Thyroid gland (tissue), 4 donors: Measurements from ENCODE around the gene CADPS. TPM values are rescaled to one million over a fixed set of nuclear protein-coding genes. Genes with fewer than 3 reads are reported as not detected.

Source experiments
- DNase-seq, 2 donors: peaks; one replicate each; pipeline ENCODE4 v3.0.0-alpha.2; 2019
- H3K27ac ChIP-seq, 3 donors: fragments of 200-600 bp; sonication (generic); 1 replicate in 2 of 3; 2 replicates in 1 of 3; pipeline ENCODE4 v1.5.1; 2016 to 2019; ENCODE audit warnings: mild to moderate bottlenecking in 1 of 3, moderate library complexity in 1 of 3
- H3K27me3 ChIP-seq: fragments of 200-600 bp; sonication (generic); one replicate; pipeline ENCODE4 v1.5.1; 2019
- H3K36me3 ChIP-seq, 2 donors: fragments of 200-600 bp; sonication (generic); one replicate each; pipeline ENCODE4 v1.5.1; 2016 to 2019
- H3K4me1 ChIP-seq, 2 donors: fragments of 200-600 bp; sonication (generic); one replicate each; pipeline ENCODE4 v1.5.1; 2017 to 2019
- H3K4me3 ChIP-seq, 3 donors: fragments of 200-600 bp; sonication (generic); replicated peaks in 1 of 3; 1 replicate in 2 of 3; 2 replicates in 1 of 3; pipeline ENCODE4 v1.5.1; 2016; ENCODE audit warnings: mild to moderate bottlenecking in 1 of 3
- H3K9me3 ChIP-seq: fragments of 200-600 bp; sonication (generic); one replicate; pipeline ENCODE4 v1.5.1; 2017
- CTCF ChIP-seq, 6 experiments: fragments of 200-600 bp in 3 of 6; fragments of 450-650 bp in 3 of 6; sonication (generic) in 3 of 6; IDR thresholded peaks; one replicate each; pipeline ENCODE4 v1.5.1; 2016 to 2019; ENCODE audit warnings: antibody characterized with exemption in 6 of 6, mild to moderate bottlenecking in 2 of 6, inconsistent platforms in 1 of 6, moderate library complexity in 1 of 6
- POLR2A ChIP-seq, 2 donors: fragments of 450-650 bp; IDR thresholded peaks; one replicate each; pipeline ENCODE4 v1.6.1; 2017; ENCODE audit warnings: antibody characterized with exemption in 2 of 2, mild to moderate bottlenecking in 2 of 2, moderate library complexity in 1 of 2
- WGBS, 2 donors: methylation state at CpG; one replicate each; pipeline ENCODE4 v1.1.5; 2017; 5-methylcytosine and 5-hydroxymethylcytosine counted together
- intact Hi-C: fragments of 100-400 bp; cut with DNase I; formaldehyde crosslinking; loops from one replicate; pipeline ENCODE4 v1.15.1; 2023
- total RNA-seq, 4 donors: library from RNA; depleted of rRNA; stranded (reverse); fragments of >200 nt; gene quantifications; one replicate each; pipeline ENCODE4 v1.2.3, GENCODE V29; 2016

Gene CADPS
- total RNA-seq, 4 donors from 2014 or later = 1.6 to 9.5 TPM; not detected in 2

- H3K9me3 ChIP-seq = no peaks in the 10 kb centered on the region
- H3K4me1 ChIP-seq = peaks cover 5 to 9% of the 10 kb centered on the region in 2 donors
- intact Hi-C loops = no loop called here
- peak overlapping the region in 1 of 3 donors; percentile 29 for H3K4me3 ChIP-seq
- WGBS, 2 donors = 2% methylated on average over 30 to 37 of the region's 77 CpGs
- H3K27me3 ChIP-seq = peaks cover 4% of the 10 kb centered on the region
- H3K27ac ChIP-seq = no peak overlapping the region
- TF ChIP-seq POLR2A (IDR thresholded peaks at IDR 0.05) = no peak
- TF ChIP-seq CTCF (IDR thresholded peaks at IDR 0.05) = peak in 3 of 6 experiments; percentile 10 to 30 (median 27)
- DNase-seq = peak; percentile 37 to 44
- no peaks in the 10 kb centered on the region for H3K36me3 ChIP-seq
Measured at GRCh38 chr3:62873761-62874710, 1.2 kb downstream of the CADPS start.

DNA sequence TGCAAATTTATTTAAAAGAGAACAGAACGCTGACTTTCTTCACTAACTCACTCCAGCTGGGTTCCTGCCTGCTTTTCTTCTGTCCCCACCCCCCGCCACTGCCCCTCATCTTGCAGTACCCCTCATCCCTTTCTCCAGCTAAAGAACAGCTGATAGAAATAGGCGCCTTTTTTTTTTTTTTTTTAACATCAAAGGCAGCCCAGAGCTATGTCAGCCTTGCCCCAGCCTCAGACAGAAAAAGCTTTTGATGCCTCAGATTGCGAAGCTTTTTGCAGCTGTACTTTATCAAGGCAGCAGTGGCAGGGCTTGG, 1.8 kb downstream of the CADPS start:
- intact Hi-C loops = no loop called here
- no peak for TF ChIP-seq POLR2A (IDR thresholded peaks at IDR 0.05)
- TF ChIP-seq CTCF (IDR thresholded peaks at IDR 0.05) = no peak
- peaks cover 4% of the 10 kb centered on the region for H3K27me3 ChIP-seq
- DNase-seq = no peak
- H3K36me3 ChIP-seq = no peaks in the 10 kb centered on the region
- H3K4me3 ChIP-seq = no peak overlapping the region
- WGBS, 2 donors = 19 to 24% methylated on average over 4 of the region's 4 CpGs
- H3K27ac ChIP-seq = no peak overlapping the region
- H3K4me1 ChIP-seq = peaks cover 5 to 9% of the 10 kb centered on the region in 2 donors
- no peaks in the 10 kb centered on the region for H3K9me3 ChIP-seq

GRCh38 chr3:62872318-62872717, 2.9 kb downstream of the CADPS start:
- intact Hi-C loops = no loop called here
- no peak for DNase-seq
- Histone ChIP-seq H3K9me3 (no peaks in the 10 kb centered on the region), H3K27me3 (peaks cover 4% of the 10 kb centered on the region), H3K36me3 (no peaks in the 10 kb centered on the region), H3K4me1 (peaks cover 5 to 9% of the 10 kb centered on the region in 2 donors), H3K4me3 (no peak overlapping the region), H3K27ac (no peak overlapping the region)
- TF ChIP-seq POLR2A (IDR thresholded peaks at IDR 0.05) (no peak), CTCF (IDR thresholded peaks at IDR 0.05) (no peak)
- WGBS, 2 donors = 53 to 63% methylated on average over 1 of the region's 1 CpG

DNA sequence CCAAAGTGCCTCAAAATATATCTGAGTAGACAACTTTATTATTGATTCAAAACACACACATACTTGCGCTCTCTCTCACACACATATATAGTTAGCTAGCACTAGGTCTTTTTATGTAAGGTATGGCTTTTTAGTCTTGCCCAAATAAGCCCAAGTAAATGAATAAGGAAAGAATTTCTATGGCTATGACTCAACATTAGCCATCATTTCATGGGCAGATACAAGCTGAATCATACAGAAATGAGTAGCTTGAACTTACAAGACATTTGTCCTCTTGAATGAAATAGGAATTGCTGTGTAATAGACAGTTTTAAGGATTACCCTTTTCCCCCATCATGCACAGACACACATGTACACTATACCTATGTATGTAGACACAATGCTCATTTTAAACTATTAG, 4.9 kb downstream of the CADPS start:
- H3K27ac ChIP-seq = no peak overlapping the region
- H3K4me3 ChIP-seq = no peak overlapping the region
- WGBS, 2 donors = 90 to 94% methylated on average over 1 of the region's 1 CpG

More for the DNA sequence above, 4.9 kb downstream of the CADPS start:
- Histone ChIP-seq H3K27me3 (peaks cover 4% of the 10 kb centered on the region), H3K36me3 (no peaks in the 10 kb centered on the region), H3K4me1 (peaks cover 5 to 9% of the 10 kb centered on the region in 2 donors), H3K9me3 (no peaks in the 10 kb centered on the region)
- no peak for DNase-seq
- TF ChIP-seq POLR2A (IDR thresholded peaks at IDR 0.05) (no peak), CTCF (IDR thresholded peaks at IDR 0.05) (no peak)
- intact Hi-C loops = no loop called here
